ENCODE data around the gene DLK2.
"Not testable (repeated sequence)": the region's sequence is repeated elsewhere in the genome, so short reads cannot be mapped to it uniquely, and the experiment has no call there.

DNA sequence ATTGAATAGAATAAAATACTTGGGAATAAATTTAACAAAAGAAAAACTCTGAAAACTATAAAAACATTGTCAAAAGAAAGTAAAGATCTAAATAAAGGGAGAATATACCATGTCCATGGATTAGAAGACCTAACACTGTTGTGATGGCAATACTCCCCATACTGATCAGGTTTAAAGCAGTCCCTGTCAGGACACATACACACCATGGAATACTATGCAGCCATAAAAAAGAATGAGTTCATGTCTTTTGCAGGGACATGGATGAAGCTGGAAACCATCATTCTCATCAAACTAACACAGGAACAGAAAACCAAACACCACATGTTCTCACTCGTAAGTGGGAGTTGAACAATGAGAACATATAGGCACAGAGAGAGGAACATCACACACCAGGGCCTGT is 44.6 kb downstream of the DLK2 start:
- TF ChIP-seq, protein P1, sequence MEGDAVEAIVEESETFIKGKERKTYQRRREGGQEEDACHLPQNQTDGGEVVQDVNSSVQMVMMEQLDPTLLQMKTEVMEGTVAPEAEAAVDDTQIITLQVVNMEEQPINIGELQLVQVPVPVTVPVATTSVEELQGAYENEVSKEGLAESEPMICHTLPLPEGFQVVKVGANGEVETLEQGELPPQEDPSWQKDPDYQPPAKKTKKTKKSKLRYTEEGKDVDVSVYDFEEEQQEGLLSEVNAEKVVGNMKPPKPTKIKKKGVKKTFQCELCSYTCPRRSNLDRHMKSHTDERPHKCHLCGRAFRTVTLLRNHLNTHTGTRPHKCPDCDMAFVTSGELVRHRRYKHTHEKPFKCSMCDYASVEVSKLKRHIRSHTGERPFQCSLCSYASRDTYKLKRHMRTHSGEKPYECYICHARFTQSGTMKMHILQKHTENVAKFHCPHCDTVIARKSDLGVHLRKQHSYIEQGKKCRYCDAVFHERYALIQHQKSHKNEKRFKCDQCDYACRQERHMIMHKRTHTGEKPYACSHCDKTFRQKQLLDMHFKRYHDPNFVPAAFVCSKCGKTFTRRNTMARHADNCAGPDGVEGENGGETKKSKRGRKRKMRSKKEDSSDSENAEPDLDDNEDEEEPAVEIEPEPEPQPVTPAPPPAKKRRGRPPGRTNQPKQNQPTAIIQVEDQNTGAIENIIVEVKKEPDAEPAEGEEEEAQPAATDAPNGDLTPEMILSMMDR (IDR thresholded peaks at IDR 0.05) = not testable (repeated sequence)
- TF ChIP-seq POLR2A (IDR thresholded peaks at IDR 0.05) = not testable (repeated sequence)

All from body of pancreas (tissue), 4 donors.